Inflammatory macrophage treated with lipopolysaccharide for 1 hour (primary cell): ENCODE data around the gene SPEF1.

Experiments
- DNase-seq, 2 donors: peaks; one replicate each; pipeline ENCODE4 v3.0.0-alpha.2; 2020 to 2022

Gene SPEF1

DNA sequence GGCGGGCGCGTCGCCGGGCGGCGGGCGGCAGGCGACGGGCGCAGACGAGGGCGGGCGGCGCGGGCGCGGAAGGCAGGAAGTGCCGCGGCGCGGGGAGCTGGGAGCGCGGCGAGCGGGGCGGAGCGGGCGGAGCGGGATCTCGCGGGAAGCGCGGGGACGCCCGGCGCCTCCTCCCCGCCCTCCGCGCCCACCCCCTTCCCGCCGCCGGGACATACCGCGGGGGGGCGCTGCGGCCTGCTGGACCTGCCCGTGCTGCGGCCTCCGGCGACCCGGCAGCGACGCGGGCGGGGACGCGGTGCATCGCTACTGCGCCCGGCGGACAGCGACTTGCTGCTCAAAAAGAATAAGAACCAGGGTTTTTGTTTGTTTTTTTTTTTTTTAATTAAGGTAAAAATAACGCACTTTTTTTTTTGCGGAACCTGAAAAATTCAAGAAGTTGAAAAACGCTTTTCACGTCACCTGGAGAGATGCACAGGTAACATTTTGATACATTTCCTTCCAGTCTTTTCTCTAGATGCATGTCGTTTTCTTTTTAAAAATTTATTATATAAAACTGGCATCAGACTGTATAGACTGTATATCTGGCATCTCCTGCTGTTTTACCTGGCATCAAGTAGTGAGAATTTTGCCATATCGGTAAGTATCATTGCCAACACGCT lies 5.5 kb upstream of the SPEF1 start, which contains the start of gene CENPB:
TSS of gene CENPB (minus strand) at position 76 of the 659 bp plus-strand sequence. CDS start 257 bp downstream, outside the sequence.
- DNase-seq, result peak; percentile 81 to 93

DNA sequence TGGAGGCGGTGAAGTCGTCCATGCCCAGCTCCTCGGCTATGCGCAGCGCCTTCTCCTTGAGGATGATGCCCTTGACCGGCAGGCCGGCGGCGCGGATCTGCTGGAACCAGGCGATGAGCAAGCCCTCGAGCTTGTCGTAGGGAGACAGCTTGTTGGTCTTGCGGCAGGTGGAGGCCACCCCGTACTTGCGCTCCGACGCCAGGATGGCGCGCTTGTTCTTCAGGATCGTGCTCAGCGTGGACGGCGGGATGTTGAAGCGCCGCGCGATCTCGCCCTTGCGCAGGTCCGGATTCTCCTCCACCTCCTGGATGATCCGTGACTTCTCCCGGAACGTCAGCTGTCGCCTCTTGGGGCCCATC lies 4.9 kb upstream of the SPEF1 start:
- peak in 1 of 2 donors; percentile 48 for DNase-seq

DNA sequence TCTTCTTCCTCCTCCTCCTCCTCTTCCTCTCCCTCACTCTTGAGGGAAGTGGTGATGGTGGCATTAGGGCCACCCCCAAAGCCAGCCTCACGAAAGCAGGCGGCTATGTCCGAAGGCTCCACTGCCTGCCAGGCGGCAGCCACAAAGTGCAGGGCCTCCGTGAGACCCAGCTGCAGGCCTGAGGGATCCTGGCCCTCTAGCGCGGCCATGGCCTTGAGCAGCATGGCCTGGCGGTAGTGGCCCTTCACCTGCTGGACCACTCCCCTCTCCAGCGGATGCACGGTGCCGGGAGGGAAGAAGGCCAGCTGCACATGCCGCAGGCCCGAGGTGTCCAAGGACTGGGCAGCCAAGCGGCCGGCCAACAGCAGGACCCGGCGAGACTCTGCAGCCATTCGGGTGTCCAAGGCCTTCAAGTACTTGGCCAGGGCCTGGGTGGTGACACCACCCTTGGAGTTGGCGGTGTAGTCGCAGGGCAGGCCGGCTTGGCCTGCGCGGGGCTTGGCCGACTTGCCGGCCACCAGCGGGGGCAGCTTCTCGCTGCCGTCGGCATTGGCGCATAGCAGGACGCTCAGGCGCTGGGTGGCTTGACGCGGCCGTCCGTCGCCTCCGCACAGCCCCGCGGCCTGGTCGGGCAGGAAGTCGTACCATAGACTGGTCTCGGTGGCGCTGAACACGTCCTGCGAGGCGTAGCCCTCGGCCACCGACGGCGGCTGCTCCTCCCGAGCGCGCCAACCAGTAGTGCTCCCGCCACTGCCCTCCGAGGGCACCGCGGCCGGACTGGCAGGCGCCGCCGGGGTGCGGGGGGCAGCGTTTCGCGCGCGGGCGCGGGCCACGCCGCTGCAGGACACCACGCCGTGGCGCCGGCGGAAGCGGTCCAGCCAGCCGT lies 4.2 kb upstream of the SPEF1 start:
- DNase-seq, result no peak

DNA sequence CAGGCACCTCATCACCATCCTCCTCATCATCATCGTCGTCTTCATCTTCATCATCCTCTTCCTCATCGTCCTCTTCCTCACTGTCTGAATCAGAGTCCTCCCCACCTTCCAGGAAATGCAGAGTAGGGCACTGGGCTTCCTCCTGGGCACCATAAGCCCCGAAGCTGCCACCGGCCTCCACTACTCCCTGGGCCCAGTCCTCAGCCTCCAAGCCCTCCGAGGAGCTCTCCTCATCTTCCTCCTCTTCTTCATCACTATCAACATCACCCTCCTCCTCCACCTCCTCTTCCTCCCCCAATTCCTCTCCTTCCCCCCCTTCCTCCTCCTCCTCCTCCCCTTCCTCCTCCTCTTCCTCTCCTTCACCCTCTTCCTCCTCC lies 3.6 kb upstream of the SPEF1 start:
- no peak for DNase-seq

- DNase-seq, result no peak
Observed at GRCh38 chr20:3784216-3784853, 3.1 kb upstream of the SPEF1 start.

DNA sequence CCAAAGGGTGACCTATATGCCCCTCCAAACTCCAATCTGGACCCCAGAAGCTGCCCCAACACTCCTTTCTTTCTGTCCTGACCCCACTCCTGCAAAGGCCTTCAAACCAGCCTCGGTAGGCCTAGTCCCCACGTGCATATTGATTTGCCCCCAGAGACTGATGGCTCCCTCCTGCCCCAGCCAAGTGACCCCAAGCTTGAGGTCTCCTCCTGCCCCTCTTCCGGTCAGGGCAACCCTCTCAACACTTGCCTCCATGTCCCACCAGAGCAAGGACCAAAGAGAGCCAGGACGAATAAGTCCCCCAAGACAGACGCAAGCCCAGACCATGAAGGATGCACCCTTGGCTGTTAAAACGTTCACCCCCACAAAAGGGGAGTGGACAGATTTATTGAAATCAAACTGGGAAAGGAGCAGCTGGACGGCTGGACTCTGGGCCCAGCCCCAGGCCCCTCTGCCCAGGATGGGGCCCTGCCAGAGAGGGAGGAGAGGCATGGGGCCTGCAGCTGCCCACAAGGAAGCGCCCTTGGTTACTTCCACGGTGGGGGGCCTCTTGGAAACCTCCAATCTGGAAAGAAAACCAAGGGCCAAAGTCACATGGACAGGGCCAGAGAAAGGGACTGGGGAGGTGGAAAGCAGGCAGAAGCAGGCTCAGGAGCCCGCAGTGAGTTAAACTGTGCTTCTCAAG lies 2.4 kb upstream of the SPEF1 start:
- no peak for DNase-seq

GRCh38 chr20:3783068-3783489 lies 1.8 kb upstream of the SPEF1 start:
- no peak for DNase-seq

DNA sequence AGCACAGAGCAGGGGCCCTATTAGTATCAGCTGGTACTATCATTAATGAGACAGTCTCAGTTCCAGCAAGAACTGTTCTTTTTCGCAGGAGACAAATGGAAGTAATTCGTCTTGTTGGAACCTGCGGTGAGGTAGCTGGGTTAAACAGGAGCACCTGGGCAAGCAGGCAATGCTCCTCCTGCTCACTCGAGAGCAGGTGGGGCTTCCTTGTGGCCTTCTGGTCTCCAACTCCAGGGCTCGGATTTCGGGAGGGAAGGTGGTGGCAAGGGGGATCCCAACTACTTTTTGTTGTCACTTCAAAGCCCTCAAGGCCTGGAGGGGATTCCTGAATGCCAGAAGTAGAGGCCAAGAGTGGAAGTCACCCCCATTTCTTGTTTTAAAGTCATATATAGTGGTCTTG lies 1.3 kb upstream of the SPEF1 start:
- no peak for DNase-seq

DNA sequence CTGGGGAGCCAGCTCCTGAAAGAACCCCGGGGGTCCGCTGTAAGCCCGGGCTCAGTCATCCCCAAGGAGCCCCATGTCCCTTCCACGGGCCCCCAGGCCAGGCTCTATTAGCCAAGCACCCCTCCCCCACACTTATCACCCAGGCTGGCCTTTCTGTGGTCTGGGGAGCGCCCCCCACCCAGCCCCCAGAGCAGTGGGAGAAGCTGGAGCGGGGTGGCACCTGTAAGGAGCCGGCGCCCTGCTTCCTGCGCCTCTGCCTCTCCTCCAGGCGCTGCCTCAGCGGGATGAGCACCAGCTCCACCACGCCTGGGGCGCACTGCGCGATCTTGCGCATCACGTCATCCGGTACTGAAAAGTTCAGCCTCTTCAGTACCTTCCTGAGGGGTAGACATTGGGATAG lies 2.3 kb downstream of the SPEF1 start:
- DNase-seq, result no peak

- peak; percentile 52 to 55 for DNase-seq
Observed at GRCh38 chr20:3777716-3778629, 3.3 kb downstream of the SPEF1 start.

- DNase-seq, result no peak
Observed at GRCh38 chr20:3777381-3777715, 3.9 kb downstream of the SPEF1 start.

- DNase-seq, result no peak
Observed at GRCh38 chr20:3775457-3776108, 5.7 kb downstream of the SPEF1 start.

DNA sequence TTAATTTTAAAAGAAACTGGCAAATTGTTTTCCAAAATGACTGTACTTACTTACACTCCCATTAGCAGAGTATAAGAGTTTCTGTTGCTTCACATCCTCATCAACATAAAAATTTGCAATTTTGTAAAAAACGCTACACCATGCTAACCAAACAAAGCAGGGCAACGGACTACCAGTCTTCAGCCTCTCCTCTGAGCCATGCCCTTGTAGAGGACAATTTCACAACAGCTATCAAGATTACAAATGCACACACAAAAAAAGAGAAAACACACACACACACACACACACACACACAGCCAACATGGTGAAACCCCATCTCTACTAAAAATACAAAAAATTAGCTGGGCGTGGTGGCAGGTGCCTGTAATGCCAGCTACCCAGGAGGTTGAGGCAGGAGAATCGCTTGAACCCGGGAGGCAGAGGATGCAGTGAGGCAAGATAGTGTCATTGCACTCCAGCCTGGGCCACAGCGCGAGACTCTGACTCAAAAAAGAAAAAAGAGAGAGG lies 9.6 kb downstream of the SPEF1 start:
- no peak for DNase-seq

- DNase-seq, result peak; percentile 35 to 47
Observed at GRCh38 chr20:3768342-3769130, 12.7 kb downstream of the SPEF1 start.

- DNase-seq, result peak; percentile 96 to 97
Observed at GRCh38 chr20:3767427-3768341, 13.6 kb downstream of the SPEF1 start, which contains the start of gene ADISSP. ADISSP (minus strand) TSS chr20:3767753; CDS start chr20:3760100, 7,653 bp downstream.

DNA sequence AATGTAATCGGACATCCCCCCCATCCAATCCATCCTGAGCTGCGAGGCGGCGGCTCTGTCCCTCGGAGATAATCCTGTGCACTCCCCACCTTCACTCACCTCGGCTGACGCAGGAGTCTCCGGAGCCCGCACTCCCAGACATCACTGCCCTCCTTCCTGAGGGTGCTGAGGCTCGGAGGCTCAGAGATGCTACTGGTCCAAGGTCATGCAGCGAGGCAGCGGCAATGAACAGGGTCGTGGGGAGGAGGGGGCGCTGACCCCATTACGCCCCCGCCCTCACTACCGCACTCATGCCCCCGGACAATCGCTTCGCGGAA lies 14.2 kb downstream of the SPEF1 start:
- no peak for DNase-seq

DNA sequence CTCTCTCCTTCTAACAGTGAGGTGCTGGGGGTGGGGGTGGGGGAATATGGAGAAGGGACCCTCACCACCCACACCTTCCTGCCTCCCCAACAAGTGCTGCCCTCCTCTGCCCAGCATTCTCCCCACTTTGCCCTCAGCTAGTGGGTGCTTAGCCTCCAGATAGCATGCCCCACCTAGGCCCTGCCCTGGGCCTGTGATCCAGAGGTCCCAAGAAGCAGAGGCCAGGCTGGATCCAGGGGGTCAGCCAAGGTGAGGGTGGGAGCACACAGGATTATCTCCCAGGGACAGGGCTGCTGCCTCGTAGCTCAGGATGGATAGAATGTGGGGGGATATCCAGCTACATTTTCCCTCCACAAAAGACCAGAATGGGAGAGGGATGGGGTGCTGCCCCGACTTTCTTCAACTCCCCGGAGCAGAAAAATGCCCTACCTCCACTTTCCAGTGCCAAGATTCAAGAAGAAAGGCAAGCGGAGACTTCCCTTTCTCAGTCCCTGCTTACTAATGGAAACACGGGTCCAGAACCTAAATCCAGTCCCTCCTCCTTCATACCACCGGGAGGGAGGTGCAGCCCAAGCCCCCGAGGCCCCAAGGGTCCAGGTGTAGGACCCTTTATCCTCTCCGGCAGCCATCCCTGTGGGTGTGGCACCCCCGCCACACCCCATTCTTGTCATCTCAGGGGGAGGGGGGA lies 14.7 kb downstream of the SPEF1 start:
- DNase-seq, result no peak

GRCh38 chr20:3765171-3765882 lies 15.9 kb downstream of the SPEF1 start:
- DNase-seq, result peak in 1 of 2 donors; percentile 29
